Esophagus muscularis mucosa (tissue), 4 donors: Measurements from ENCODE around the gene EPS8L3.
"Not testable (repeated sequence)": the region's sequence is repeated elsewhere in the genome, so short reads cannot be mapped to it uniquely, and the experiment has no call there.

Source experiments
- CTCF ChIP-seq, 3 experiments: fragments of 200-600 bp in 2 of 3; fragments of 450-650 bp in 1 of 3; sonication (generic) in 2 of 3; IDR thresholded peaks; one replicate each; pipeline ENCODE4 v1.5.1; 2017 to 2019; ENCODE audit warnings: antibody characterized with exemption in 3 of 3, mild to moderate bottlenecking in 2 of 3, moderate library complexity in 1 of 3
- EP300 ChIP-seq: sonication (generic); formaldehyde crosslinking; IDR thresholded peaks from one replicate; pipeline ENCODE4 v1.6.1; 2017; ENCODE audit warnings: antibody characterized with exemption
- POLR2A ChIP-seq: fragments of 450-650 bp; IDR thresholded peaks from one replicate; pipeline ENCODE4 v1.6.1; 2017; ENCODE audit warnings: antibody characterized with exemption, moderate library complexity, mild to moderate bottlenecking, low read depth

GRCh38 chr1:109766991-109767636 lies 3.4 kb upstream of the EPS8L3 start:
- not testable (repeated sequence) for TF ChIP-seq POLR2A; CTCF (IDR thresholded peaks at IDR 0.05); EP300
